H1 (cell line): Measurements from ENCODE around the gene PBX2. TPM values are rescaled to one million over a fixed set of nuclear protein-coding genes. Genes with fewer than 3 reads are reported as not detected.

ENCODE experiments used
- CHD7 ChIP-seq: fragments of 300-600 bp; sonication (generic); IDR thresholded peaks from 2 replicates; pipeline ENCODE4 v1.7.1; 2012; ENCODE audit warnings: low read length, moderate library complexity, mild to moderate bottlenecking, inconsistent platforms; ENCODE audit not compliant: insufficient replicate concordance
- SIN3A ChIP-seq, 2 experiments: IDR thresholded peaks in 1 of 2; conservative IDR thresholded peaks in 1 of 2; 2 replicates each; pipeline ENCODE4 v1.6.1; 2011 to 2012; ENCODE audit warnings: low read length in 2 of 2, improper control_type of control experiment in 1 of 2, low read depth in 1 of 2, mild to moderate bottlenecking in 1 of 2
- SP2 ChIP-seq: IDR thresholded peaks from 2 replicates; pipeline ENCODE4 v1.6.1; 2012; ENCODE audit warnings: mild to moderate bottlenecking, low read length, inconsistent platforms
- SUZ12 ChIP-seq: fragments of 200-600 bp; sonication (generic); IDR thresholded peaks from 2 replicates; pipeline ENCODE4 v1.6.1; 2012; ENCODE audit warnings: mild to moderate bottlenecking, inconsistent platforms, low read length, moderate library complexity, mixed read lengths
- USF2 ChIP-seq: IDR thresholded peaks from 2 replicates; pipeline ENCODE4 v1.6.1; 2011; ENCODE audit warnings: low read length, improper control_type of control experiment
- polyA plus RNA-seq, 7 experiments: library from polyadenylated mRNA; depleted of rRNA in 3 of 7; stranded (reverse) in 5 of 7; unstranded in 2 of 7; fragments of >200 nt in 5 of 7; fragments of 200-250 nt in 2 of 7; gene quantifications; 1 replicate in 5 of 7; 2 replicates in 1 of 7; 4 replicates in 1 of 7; pipeline versions ENCODE4 v1.2.1 to v1.2.3, GENCODE V29; 2011 to 2013; ENCODE audit warnings: missing spikeins in 2 of 7, mixed read lengths in 2 of 7
- total RNA-seq: library from RNA; stranded (reverse); fragmentation: NEBNext Ultra II Directional; extraction: Animal tissue kit (Norgen Biotek cat#: 25700); gene quantifications from 2 replicates; pipeline ENCODE4 v1.2.1, GENCODE V29; 2021

The PBX2 gene
- total and polyA plus RNA-seq, 2 of the 8 experiments (the other 6 are each of a cell fraction or from before 2014, with no cell fraction given), result 102 to 130 TPM

- no peak for TF ChIP-seq CHD7
- TF ChIP-seq SUZ12, result no peak
- 0 out of 4 replicates have a peak, but pooled peaks of 1 of the 2 experiments have one; percentile 12 for TF ChIP-seq SIN3A (conservative IDR thresholded peaks at IDR 0.05 in 1 of 2, IDR thresholded peaks at IDR 0.05 in 1 of 2; ENCODE audit: low read depth in 1 of 2, low read length in 2 of 2)
- peak; percentile 45; the same call in 1 of the 2 replicates for TF ChIP-seq USF2
- no peak for TF ChIP-seq SP2
Observed at GRCh38 chr6:32178547-32179440, 11.2 kb downstream of the PBX2 start (continued).
